Activated CD8-positive, alpha-beta memory T cell treated with anti-CD3 and anti-CD28 coated beads, Interleukin-2, amount 50 U/mL, for 24 hours (primary cell): ENCODE results near the gene ANO1.
"Not testable (repeated sequence)": the region's sequence is repeated elsewhere in the genome, so short reads cannot be mapped to it uniquely, and the experiment has no call there.

Source experiments
- DNase-seq: peaks from one replicate; pipeline ENCODE4 v3.0.0-alpha.2; 2020; ENCODE audit errors: extremely low read depth

ANO1 gene

DNA sequence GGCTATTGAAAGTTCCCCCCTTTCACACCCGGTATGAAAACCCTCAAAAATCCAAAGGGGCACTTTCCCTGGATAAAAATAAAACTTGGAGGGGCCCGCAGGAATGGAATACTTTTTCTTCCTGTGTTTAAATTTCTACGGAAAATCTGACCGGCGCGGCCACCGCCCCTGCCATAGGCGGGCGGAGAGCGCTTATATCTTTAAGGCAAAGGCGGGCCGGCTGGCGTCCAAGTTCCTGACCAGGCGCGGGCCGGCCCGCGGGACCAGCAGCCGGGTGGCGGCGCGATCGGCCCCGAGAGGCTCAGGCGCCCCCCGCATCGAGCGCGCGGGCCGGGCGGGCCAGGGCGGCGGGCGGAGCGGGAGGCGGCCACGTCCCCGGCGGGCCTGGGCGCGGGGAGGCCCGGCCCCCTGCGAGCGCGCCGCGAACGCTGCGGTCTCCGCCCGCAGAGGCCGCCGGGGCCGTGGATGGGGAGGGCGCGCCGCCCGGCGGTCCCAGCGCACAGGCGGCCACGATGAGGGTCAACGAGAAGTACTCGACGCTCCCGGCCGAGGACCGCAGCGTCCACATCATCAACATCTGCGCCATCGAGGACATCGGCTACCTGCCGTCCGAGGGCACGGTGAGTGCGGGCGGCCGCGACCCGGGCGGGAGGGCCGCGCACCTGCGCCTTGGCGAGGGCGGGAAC is at the start of gene ANO1:
TSS of gene ANO1 (plus strand) at position 223 of the 686 bp plus-strand sequence. CDS start at position 513, 290 bp downstream.
- DNase-seq, result no peak

DNA sequence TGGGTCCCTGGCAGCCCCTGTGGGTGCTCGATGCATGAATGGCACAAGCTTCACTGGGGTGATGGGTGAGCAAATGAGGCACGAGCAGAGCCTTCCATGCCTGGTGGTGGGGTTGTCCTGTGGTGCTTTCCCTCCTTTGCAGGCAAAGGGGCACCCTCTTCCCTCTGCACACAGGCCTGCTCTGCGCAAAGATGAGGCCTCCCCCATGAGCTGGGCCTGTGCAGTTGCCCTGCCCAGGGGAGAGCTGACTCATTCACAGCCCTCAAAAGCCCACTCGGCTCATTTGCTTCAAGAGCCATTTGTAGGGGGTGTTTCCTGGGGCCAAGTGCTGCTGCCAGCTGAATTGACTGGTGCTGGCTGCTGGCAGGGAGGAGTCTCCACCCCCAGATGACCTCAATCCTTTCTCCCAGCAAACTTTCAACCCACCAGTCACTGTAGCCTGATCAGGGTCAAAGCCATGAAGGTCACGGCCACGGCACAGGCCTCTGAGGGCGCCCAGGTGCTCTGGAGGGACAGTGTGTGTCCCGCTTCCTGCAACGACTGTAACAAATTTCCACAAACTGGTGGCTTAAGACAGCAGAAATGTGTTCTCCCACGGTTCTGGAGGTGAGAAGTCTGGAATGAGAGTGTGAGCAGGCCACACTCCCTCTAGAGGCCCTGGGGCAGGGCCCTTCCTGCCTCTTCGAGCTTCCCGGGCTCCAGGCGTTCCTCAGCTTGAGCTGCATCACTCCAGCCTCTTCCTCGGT is 48.8 kb upstream of the ANO1 start:
- DNase-seq, result no peak

DNA sequence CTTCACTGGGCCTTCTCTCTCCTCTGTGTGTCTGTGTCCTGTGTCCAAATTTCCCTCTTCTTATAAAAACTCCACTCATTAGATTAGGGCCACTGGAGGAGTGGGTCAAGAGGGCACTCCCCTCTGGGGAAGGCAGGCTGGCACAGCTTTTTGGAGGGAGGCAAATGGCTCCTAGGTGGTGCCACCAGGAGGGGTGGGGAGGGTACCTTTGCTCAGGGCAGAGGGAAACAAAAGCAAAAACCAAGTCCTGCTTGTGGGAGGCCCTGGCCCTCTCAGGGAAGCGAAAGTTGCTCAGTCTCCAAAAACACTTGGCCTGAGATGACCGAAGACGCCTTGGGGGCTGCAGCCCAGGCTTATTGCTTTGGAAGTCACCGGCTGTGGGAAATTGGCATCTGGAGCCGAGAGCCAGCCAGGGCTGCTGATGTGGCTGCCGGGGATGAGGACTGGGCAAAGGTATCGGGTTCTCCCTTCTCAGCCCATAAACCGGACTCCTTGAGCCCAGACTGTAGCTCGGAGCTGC is 48.2 kb upstream of the ANO1 start:
- DNase-seq, result no peak

DNA sequence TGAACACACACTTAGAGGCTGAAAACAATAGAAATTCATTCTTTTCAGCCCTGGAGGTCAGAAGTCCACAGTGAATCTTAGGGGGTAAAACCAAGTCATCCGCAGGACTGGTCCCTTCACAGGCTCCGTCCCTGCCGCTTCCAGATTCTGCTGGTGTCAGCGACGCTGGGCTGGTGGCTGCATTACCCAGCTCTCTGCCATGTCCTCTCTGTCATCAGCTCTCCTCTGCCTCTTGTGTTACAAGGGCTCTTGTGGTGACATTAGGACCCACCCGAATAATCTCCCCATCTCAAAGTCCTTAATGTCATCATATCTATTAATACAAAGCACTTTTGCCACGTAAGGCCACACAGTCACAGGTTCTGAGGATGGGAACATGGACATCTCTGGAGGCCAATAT is 47.7 kb upstream of the ANO1 start:
- no peak for DNase-seq

DNA sequence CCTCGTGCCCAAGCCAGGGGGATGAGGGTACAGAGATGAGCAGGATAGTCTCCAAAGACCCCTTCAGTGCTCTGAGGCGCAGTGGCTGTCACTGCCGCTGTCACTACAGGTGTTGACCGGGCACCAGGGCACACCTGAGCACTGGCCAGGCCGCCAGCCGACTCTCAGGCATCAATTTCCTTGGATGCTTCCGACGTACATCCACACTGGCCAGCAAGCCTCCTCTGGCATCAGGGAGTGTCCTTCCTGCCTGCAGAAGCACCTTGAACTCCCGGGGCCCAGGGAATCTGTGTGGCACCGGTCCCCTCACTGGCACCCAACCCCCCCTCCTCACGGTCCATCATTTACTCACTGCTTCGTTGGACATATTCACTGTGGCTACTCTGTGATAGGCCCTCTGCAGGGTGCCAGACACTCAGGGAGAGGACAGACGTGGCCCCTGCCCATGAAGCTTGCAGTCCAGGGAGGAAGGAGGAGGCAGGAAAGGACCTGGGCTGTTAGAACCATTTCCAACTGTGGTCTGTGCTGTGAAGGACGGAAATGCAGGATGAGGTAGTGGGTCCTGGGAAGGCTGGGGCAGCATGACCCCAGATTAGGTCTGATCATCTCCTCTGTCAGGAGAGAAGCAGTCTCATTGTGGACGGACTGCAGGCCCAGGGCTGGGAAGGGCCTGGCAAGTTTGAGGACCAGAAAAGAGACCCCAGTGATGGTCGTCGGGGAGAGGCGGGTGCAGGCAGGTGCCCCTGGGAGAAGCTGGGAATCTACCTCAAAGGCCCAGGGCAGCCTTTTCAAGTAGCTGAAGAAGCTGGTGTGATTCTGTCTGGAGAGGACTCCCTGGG is 46.3 kb upstream of the ANO1 start:
- no peak for DNase-seq

DNA sequence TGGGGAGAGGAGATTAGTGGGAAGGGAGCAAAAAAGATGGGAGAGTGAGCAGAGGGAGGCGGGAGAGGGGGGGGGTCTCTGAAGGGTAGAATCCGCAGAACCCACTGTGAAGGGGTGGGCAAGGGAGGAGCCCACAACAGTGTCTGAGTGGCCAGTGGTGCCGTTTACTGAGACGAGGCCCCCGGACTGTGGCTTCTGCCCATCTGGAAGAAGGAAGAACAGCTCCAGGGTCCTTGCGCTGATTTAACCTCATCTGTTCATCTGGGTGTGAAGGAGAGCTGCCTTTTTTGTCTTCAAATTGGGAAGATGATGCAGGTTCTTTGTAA is 45.7 kb upstream of the ANO1 start:
- no peak for DNase-seq

DNA sequence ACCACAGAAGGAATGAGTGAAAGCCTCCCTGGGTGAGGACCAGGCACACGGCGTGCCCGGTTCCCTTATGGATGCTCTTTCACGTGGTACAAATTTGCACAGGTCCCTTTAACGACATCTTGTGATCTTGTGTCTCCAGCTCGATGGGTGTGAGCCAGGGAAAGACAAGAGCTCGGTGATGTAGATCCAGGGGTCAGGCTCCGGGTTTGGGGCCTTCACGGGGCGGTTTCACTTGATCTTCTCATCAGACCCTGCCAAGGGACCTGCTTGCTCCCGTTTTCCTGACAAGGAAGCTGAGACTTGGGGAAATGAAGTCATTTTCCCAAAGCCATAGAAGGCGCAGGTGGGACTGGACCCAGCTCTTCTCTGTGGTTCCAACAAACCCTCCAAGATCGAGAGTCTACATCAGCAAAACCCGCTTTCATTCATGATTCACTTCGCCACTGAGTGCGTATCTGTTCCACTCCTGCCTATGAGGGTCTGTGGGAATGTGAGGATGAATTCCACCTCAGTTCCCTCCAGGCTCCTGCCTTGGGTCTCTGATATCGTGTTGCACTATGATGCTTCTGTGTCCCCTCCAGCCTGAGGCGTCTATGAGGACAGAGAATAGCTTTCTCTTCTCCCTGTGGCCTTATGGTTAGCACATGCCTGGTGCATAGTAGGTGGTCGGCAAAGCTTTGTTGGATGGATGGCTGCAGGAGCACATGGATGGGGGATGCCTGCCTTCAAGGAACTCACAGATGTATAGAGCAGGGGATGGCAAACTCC is 45.0 kb upstream of the ANO1 start:
- no peak for DNase-seq

DNA sequence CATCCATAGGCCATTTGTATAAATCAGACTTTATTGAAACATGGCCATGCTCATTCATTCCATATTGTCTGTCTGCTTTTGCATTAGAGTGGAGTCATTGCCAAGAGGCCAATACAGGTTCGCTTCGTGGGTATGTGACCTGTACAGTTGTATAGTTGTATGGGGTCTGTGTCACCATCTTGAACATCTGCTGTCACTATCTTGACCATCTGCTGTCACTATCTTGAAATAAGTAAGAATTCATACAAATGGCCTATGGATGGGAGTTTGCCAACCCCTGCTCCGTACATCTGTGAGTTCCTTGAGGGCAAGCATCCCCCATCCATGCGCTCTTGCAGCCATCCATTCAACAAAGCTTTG is 44.4 kb upstream of the ANO1 start:
- no peak for DNase-seq

DNA sequence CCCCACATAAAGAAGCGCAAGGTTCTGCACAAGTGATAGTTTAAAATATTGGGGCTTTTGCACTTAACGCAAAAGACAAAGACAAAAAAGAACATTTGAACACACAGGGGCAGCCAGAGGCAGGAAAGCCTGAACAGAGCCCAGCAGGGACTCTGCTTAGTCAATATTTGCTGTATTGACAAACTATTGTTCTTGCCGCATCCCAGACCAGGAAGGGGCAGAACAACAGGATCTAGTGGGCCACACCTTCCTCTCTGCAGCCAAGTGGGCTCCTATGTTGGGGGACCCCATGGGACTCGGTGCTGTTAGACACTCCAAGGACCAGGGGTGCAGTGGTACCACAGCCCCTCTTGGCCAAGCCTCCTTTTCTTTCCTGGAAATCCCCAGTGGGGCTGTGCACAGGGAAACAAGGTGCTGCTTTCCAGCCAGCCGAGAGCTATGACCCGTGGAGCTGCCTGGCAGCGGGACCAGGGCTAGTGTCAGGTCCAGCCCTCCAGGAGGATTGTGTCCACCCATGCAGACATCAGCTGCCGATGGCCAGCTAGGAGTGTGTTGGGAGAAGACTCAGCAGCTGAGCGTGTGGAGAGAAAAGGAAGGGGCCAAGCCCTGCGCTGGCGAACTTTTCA is 43.3 kb upstream of the ANO1 start:
- DNase-seq, result no peak

DNA sequence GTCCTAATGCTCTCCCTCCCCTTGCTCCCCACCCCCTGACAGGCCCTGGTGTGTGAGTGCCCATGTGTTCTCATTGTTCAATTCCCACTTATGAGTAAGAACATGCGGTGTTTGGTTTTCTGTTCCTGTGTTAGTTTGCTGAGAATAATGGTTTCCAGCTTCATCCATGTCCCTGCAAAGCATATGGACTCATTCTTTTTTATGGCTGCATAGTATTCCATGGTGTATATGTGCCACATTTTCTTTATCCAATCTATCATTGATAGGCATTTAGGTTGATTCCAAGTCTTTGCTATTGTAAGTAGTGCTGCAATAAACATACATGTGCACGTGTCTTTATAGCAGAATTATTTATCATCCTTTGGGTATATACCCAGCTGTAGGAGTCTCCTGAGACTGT is 42.5 kb upstream of the ANO1 start:
- DNase-seq, result not testable (repeated sequence)

DNA sequence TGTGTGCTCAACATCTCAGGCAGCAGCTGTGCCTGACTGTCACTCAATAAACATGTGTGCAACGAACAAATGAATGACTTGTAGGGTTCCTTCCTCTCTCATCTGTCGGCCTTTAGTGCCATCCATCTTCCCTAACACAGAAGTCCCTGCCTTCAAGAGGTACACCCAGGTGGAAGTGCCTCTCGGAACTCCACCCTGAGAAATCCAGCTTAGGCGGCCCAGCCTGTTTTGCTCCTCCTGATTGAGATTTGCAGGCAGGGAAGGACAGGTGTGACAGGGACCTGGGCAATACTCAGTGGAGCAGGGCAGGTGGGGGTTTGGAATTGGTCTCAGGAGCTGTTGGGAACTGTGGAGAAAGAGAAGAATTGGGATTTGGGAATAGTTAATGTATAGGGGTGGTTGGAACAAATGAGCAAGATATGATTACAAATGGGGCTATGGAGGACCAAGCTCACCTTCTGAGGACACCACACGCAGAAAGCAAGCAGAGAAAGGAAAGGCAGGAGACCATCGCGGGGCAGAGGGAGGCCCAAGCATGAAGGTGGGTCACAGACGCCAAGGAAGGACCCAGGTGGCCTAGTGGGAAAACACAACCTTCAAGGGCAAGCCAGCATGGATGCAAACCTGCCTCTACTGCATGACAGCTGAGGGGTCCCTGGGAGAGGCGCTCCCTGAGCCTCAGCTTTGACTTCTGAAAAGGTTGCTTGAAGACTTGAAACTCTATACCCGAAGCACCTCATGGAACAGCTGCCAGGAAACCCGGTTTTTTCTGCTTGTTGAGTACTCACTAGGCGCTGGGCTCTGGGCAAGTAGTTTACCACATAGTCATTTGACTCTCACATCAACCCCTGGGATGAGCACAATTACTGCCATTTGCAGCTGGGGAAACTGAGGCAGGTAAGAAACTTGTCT is 40.9 kb upstream of the ANO1 start:
- DNase-seq, result no peak

DNA sequence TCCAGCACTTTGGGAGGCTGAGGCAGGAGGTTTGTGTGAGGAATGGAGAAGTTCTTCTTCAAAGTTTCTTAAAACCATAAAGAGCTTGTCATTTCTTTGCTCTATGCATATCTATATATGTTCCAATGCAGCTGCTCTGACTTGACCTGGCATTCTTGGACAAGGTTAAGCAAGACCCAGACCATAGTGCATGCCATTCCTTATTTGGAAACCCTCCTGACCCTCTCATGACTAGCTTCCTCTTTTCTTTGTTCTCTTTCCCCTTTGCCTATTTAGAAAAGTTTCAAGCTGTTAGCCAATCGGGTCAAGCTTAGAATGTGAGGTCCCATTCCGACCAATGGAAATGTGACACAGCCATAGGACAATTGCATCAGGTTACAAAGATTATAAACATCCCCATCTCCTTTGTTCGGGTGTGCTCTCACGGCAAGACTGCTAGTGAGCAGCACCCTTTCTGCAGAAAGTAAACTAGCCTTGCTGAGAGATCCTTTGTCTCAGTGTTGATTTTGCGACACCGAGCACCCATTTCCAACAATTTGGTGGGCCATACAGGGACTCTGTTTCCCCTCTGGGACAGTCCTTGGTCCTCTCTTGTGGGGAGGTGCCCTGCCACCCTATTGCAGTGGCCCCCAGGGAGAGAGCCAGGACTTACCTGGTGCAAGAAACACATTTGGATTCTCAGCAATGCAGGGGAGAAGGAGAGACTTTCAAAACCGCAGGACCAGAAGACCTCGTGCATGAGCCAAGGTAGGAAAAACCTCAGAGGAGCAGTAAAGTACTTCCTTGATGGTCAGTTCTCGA is 39.9 kb upstream of the ANO1 start:
- no peak for DNase-seq

DNA sequence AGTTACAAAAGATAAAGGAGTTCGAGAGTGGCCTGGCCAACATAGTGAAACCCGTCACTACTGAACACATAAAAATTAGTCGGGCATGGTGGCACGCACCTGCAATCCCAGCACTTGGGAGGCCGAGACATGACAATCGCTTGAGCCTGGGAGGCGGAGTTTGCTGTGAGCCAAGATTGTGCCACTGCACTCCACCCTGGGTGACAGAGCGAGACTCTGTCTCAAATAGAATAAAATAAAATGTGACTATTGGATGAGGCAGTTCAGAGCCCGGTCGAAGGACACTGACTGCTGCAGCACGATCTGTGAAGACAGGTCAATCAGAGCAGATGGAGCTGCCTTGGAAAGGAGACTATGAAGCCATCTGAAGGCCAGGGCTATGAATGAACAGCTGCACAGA is 37.7 kb upstream of the ANO1 start:
- DNase-seq, result no peak

DNA sequence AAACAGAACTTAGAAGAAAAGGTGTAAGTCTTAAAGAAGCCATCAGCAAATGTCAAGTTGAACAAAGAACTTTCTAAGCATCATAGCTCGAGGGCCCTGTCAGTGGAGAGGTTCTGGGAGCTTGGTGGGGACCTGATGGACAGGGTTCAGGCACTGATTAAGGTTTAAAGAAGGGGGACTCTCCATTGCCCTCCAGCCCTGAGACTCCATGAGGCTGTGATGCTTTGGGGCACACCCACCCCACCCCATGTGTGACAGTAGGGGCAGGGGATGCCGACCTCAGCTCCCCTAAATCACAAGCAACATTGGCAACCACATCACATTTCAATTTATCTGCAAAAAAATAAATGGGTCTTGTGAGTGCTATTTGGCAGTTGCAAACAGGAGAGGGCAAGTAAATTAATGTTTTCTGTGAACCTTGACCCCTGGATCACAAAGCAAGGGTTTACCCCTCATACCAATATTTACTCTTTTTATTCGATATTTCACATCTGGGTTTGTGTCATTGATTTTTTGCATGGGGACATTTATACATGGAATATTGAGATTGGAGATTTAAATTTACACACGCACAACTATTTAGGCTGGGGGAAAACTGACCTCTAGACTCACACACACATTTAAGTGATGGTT is 37.1 kb upstream of the ANO1 start:
- no peak for DNase-seq

DNA sequence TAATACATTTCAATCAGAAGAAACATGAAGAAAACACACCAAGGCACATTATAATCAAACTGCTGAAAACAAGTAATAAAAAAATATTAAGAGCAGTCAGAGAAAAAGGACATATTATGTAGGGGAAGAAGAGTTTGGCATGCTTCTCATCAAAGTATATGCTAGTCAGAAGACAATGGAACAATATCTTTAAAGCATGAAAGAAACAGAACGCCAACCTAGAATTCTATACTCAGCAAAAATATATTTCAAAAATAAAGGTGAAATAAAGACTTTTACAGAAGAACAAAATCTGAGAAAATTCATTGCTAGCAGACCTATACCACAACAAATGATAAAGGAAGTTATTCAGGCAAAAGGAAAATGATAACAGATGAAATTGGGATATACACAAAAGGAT is 34.6 kb upstream of the ANO1 start:
- no peak for DNase-seq

DNA sequence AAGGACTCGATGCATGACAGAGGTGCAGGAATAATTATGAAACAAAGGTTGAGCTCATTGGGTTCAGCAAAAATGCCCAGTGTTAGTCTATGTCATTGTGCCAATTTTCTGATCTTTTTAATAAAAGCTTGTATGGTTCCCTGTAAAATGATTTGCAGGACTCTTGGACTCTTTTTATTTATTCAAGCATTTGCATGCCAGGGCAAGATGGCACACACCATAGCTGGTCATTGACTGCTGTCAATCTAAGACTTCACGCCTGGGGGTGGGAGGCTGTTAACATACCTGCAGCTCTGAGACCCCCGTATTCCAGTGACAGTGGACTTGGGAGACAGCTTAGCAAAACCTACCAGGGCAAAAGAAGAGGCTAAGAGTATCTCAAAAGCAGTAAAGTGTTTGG is 32.0 kb upstream of the ANO1 start:
- DNase-seq, result no peak

DNA sequence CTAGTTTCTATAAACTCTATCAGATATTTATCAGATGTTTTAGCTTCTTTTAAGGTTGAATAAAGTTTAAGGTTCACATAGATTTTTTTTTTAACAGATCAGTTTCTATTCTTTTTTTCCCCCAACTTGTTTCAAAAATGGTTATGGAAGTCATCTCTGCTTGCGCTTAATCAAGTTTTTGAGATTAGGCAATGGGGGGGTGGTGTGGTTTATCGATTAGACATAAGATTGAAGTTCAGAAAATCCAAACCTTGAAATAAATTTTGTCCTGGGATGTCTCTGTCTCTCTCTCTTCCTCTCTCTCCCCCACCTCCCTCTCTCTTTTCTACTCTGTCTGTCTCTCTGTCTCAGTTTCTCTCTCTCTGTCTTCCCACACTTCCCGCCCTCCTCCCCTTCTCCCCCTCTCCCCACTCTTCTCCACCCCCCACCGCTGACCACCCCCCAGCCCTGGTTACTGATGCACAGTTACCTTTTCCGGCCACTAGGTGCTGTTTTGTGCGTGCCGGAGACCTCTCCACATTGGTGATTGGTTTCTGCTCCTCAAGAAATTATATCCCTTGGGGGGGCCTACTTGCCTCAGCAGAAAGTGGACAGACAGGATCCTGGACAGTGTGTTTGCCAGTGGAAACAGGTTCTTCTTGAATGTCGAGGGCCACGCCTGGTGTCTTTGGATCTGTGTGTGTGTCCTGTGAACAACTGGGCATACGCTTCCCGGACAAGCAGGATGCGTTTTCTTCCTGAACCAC is 29.7 kb upstream of the ANO1 start:
- DNase-seq, result no peak

DNA sequence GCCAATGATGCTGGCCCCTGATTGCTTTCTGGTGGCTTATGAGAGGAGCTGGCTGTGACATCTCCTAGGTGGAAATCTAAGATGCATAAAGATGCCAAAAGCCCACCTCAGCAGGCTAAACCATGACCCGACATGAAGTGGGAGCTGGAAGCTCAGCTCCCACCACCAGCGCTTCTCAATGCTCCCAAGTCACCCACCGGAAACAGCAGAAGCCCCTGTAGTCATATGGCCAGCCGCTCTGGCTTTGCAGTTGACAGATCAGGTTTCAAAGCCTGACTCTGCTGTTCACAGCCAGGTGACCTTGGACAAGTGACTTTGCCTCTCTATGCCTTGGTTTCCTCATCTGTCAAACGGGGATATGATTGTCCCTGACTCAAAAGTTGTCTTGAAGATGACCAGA is 29.1 kb upstream of the ANO1 start:
- no peak for DNase-seq
